ENCODE results near the gene IGSF5.
A peak's percentile ranks its signal among the peaks of the same experiment; 100 is the strongest.
"Not testable (repeated sequence)": the region's sequence is repeated elsewhere in the genome, so short reads cannot be mapped to it uniquely, and the experiment has no call there.

Gene IGSF5

GRCh38 chr21:39739531-39739930 is 5.5 kb upstream of the IGSF5 start:
- DNase-seq, result not testable (repeated sequence)

GRCh38 chr21:39742561-39742960 is 2.4 kb upstream of the IGSF5 start:
- DNase-seq, result not testable (repeated sequence)

GRCh38 chr21:39745332-39745731 is 349 bp downstream of the IGSF5 start:
- not testable (repeated sequence) for DNase-seq

- no peak for DNase-seq
Observed at GRCh38 chr21:39750670-39751069, 5.7 kb downstream of the IGSF5 start.

DNA sequence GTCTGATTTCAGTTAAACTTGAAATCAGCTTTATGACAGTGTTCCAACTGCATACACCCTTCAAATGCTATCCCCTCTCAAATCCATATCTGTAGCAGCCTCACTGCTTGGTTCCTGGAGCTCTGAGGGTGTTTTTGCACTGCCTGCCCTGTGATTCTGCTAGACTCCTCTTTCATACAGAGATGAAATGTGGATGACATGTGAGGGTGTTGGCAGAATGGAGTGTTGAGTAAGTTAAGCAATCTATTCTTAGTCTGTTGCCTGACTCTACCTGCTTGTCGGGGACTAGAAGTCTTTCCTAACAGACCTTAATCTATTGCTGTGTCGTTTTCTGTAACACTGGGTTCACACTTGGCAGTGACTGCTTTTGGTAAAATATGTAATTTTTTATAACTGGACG is 9.8 kb downstream of the IGSF5 start:
- no peak for DNase-seq

- DNase-seq, result no peak
Observed at GRCh38 chr21:39756285-39756684, 11.3 kb downstream of the IGSF5 start.

DNA sequence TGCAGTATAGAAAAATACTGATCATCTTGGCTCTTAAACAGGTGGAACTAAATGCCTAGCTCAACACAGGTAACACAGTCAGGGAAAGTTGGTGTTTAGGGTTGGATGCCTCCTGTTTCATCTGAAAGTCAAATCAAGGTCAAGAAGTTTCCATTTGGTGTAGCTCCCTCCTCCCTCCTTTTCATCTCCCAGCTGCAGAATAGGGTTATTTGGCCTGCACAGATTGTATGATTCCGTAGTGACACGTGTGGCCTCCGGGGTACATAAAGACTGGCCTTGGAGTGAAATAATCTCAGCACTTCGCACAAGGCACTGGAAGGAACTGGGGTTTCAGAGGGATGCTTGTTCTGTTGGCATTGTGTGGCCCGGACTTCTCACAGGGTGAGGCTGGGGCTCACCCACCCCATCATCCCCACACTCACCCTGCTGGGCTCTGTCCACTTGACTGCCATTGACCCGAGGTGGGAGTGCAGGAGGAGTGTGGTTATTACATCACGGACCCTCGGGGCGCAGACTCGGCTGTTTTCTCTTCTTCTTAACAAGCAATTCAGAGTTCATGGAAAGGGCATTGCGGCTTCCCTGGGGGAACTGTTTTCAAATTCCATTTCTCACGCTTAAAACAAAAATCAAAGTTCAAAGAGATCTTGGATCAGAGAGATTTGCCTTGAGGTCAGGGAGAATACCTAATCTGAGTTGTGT is 18.4 kb downstream of the IGSF5 start:
- DNase-seq, result no peak

- DNase-seq, result no peak
Observed at GRCh38 chr21:39774227-39774626, 29.2 kb downstream of the IGSF5 start.

- no peak for DNase-seq
Observed at GRCh38 chr21:39775816-39776215, 30.8 kb downstream of the IGSF5 start.

DNA sequence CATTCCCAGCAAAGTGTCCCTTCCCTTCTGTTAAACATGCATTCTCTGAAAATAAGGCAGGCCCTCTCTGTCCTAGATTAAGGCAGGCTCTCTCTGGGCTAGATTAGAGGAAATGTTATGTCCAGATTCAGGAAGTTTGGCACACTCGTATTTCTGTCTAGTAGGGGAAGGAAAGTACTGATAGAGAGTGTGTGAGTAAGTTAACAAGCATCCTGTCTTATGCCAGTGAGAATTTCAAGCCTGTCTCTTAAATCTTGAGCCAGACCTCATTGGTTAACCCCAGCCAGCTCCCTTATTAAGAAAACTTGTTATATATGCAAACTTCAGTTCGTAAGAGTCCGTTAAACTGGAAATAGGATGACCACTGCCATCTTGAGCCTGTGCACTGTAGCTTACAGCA is 31.6 kb downstream of the IGSF5 start:
- no peak for DNase-seq

DNA sequence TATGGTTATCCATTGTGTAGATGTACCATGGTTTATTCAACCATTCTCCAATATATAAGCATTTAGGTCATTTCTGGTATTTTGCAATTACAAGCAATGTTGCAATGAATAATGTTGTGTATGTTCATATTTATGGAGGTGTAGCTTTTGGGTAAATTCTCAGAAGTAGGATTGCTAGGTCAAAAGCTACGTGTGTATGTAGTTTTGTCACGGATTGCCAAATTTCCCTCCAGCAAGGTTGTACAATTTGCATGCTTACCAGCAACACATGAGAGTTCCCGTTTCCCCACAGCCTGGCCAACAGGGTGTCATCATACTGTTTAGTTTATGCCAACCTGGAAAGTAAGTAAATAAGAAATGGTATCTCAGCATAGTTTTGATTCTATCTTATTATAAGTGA is 36.3 kb downstream of the IGSF5 start:
- no peak for DNase-seq

- DNase-seq, result peak in 1 of 2 experiments; percentile 53
Observed at GRCh38 chr21:39788383-39788782, 43.4 kb downstream of the IGSF5 start.

- no peak for DNase-seq
Observed at GRCh38 chr21:39796466-39796865, 51.5 kb downstream of the IGSF5 start.

- no peak for DNase-seq
Observed at GRCh38 chr21:39799178-39799577, 54.2 kb downstream of the IGSF5 start.

DNA sequence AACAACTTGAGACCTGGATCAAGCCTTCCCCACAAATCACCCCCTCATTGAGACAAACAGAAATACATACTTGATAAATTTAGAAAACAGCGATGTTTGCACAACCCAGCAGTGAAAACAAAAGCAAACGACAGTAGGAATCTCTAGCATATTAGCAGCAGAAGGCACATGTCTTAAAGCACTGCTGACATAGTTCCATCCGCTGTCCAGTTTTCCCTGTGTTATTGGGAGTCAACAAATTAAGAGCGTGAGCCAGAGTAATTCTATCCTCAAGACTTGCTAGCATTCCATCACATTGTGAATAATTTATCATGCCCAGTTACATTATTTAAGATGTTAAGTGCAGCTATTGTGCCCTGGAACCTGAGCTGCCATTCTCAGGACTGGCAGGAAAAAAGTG is 55.3 kb downstream of the IGSF5 start:
- no peak for DNase-seq

GRCh38 chr21:39802217-39802616 is 57.2 kb downstream of the IGSF5 start:
- no peak for DNase-seq

- DNase-seq, result no peak
Observed at GRCh38 chr21:39803393-39803792, 58.4 kb downstream of the IGSF5 start.

DNA sequence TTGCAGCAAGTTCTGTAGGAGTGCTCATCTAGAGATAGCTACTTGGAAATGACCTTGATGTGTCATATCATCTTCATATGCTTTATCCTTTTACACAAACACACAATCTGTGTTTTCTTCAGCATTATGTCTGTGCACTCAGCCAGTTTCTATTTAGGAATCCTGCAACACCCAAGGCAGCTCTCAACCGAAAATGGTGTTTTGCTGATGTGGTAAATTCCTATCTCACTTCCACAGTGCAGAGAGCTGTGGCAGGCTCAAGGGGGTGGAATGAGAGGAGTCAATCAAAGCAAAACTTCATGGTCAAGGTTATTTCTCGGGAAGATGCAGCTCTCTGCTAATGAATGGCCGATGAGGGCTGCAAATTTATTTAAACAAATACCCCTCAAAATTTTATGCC is 59.3 kb downstream of the IGSF5 start:
- DNase-seq, result no peak

DNA sequence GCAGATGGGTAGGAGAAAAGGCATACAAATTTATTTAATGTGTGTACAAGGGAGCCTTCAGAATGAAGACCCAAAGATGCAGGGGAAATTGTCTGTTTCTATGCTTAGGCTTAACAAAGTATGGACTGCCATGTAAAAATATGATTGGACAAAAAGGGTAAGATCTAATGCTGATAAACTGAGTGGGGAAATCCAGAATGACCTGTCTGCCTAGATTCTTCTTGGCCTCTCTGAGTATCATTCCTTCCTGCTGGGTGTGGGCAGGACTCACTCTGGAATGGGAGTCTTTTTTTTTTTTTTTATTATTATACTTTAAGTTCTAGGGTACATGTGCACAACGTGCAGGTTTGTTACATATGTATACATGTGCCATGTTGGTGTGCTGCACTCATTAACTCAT is 61.0 kb downstream of the IGSF5 start:
- no peak for DNase-seq

GRCh38 chr21:39807738-39808137 is 62.8 kb downstream of the IGSF5 start:
- DNase-seq, result no peak

- no peak for DNase-seq
Observed at GRCh38 chr21:39809936-39810335, 65.0 kb downstream of the IGSF5 start.

DNA sequence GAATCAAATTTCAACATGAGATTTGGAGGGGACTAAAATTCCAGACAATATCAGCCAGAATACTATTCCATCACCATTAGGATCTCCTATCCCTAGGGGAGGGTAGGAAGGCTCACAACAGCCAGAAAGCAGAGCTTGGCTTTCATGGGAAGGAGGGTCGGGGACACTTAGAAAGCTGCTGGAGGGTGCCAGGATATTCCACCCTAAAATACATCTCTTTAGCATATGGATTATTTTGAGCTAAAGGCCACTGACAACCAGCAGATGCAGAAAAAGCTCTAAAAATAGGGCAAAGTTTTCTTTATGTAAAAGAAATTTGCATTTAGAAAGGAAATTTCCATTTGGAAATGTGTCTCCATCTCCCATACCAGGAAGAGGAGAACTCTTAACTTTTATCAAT is 68.0 kb downstream of the IGSF5 start:
- DNase-seq, result no peak

DNA sequence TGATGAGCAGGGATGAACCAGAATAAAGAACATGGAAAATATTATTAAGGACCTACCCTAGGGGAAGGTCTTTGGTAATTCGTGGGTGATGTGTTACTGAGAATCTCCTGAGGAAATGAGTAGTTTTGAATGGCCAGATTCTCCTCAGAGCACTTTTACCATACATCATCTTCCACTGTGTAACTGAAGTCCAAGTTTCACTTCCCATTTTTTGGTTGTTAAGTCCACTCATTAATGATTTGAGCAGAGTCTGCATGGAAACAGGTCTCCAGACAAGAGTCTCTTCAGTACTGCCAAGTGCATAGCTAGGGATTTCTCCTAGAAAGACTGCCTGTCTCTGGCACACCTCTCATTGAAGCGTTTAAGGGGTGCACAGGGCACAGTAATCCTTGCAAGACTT is 73.6 kb downstream of the IGSF5 start:
- no peak for DNase-seq

- DNase-seq, result no peak
Observed at GRCh38 chr21:39822042-39822441, 77.1 kb downstream of the IGSF5 start.

DNA sequence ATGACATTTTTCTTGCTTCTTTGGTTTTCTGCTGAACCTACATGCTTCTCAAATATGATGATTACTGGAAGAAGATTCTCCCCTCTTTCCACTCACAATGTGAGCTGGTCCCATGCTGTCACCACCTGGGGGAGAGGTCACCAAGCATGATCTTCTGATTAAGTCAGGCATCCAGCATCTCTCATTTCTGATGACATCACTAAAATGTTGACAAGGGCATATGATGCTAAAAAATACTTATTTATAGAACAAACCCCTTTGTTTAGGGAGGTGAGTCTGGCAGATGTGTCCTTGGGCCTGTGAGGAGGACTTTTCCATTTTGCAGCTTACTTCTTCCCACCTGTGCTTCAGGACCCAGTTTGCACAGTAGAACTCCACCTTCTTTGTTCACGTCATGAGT is 80.3 kb downstream of the IGSF5 start:
- no peak for DNase-seq

GRCh38 chr21:39834543-39834942 is 89.6 kb downstream of the IGSF5 start:
- DNase-seq, result no peak

All from NCI-H187 (cell line).